ENCODE results near the gene GPS2. TPM values are rescaled to one million over a fixed set of nuclear protein-coding genes. Genes with fewer than 3 reads are reported as not detected.

The GPS2 gene
- total and polyA plus RNA-seq, 2 donors (not counting 1 experiment from before 2014, with no cell fraction given) = 30.6 to 55.3 TPM

DNA sequence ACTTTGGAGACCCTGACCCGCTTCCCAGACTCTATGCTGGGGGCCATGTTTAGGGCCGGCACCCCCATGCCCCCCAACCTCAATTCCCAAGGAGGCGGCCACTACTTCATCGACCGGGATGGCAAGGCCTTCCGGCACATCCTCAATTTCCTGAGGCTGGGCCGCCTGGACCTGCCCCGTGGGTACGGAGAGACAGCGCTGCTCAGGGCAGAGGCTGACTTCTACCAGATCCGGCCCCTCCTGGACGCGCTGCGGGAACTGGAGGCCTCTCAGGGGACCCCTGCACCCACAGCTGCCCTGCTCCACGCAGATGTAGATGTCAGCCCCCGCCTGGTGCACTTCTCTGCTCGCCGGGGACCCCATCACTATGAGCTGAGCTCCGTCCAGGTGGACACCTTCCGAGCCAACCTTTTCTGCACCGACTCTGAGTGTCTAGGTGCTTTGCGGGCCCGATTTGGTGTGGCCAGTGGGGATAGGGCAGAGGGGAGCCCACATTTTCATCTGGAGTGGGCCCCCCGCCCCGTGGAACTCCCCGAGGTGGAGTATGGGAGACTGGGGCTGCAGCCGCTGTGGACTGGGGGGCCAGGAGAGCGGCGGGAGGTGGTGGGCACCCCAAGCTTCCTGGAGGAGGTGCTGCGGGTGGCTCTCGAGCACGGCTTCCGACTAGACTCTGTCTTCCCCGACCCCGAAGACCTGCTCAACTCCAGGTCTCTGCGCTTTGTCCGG is 37.9 kb upstream of the GPS2 start:
- DNase-seq (ENCODE audit: low read depth in 2 of 2) = no peak
- Histone ChIP-seq H3K9ac (ENCODE audit: insufficient read depth, low read length) (no peak overlapping the region), H3K4me3 (replicated peaks in 1 of 4; ENCODE audit: control extremely low read depth in 1 of 4, insufficient read depth in 1 of 4, low read depth in 3 of 4, low read length in 4 of 4) (peak overlapping the region; percentile 77 to 97 (median 90)), H3K36me3 (ENCODE audit: control insufficient read depth, insufficient read depth, low read length) (no peaks in the 10 kb centered on the region), H2AFZ (ENCODE audit: low read length) (no peak overlapping the region), H3K9me3 (ENCODE audit: control insufficient read depth, insufficient read depth, low read depth, low read length) (no peaks in the 10 kb centered on the region), H3K4me2 (ENCODE audit: extremely low read depth, insufficient read depth, low read length) (peak overlapping the region; percentile 98), H3K79me2 (ENCODE audit: control insufficient read depth, insufficient read depth, low read length) (peaks cover 19% of the 10 kb centered on the region), H3K27ac (ENCODE audit: insufficient read depth, low read length) (no peak overlapping the region), H3K4me1 (ENCODE audit: control insufficient read depth, extremely low read depth, insufficient read depth, low read length) (peaks cover 28% of the 10 kb centered on the region), H3K27me3 (ENCODE audit: control insufficient read depth, insufficient read depth, low read length) (no peaks in the 10 kb centered on the region), H4K20me1 (ENCODE audit: control insufficient read depth, extremely low read depth, insufficient read depth, low read length) (no peaks in the 10 kb centered on the region)
- TF ChIP-seq, protein P1, sequence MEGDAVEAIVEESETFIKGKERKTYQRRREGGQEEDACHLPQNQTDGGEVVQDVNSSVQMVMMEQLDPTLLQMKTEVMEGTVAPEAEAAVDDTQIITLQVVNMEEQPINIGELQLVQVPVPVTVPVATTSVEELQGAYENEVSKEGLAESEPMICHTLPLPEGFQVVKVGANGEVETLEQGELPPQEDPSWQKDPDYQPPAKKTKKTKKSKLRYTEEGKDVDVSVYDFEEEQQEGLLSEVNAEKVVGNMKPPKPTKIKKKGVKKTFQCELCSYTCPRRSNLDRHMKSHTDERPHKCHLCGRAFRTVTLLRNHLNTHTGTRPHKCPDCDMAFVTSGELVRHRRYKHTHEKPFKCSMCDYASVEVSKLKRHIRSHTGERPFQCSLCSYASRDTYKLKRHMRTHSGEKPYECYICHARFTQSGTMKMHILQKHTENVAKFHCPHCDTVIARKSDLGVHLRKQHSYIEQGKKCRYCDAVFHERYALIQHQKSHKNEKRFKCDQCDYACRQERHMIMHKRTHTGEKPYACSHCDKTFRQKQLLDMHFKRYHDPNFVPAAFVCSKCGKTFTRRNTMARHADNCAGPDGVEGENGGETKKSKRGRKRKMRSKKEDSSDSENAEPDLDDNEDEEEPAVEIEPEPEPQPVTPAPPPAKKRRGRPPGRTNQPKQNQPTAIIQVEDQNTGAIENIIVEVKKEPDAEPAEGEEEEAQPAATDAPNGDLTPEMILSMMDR (conservative IDR thresholded peaks at IDR 0.05 in 1 of 2, IDR thresholded peaks at IDR 0.05 in 1 of 2; ENCODE audit: low read depth in 1 of 2, low read length in 2 of 2) = no peak
- no peak for TF ChIP-seq EZH2 (IDR thresholded peaks at IDR 0.05; ENCODE audit: low read length, missing control alignments)

GRCh38 chr17:7352503-7352889 is 37.3 kb upstream of the GPS2 start:
- Histone ChIP-seq H3K27me3 (ENCODE audit: control insufficient read depth, insufficient read depth, low read length) (no peaks in the 10 kb centered on the region), H2AFZ (ENCODE audit: low read length) (peak overlapping the region; percentile 44), H3K27ac (ENCODE audit: insufficient read depth, low read length) (peak overlapping the region; percentile 99), H4K20me1 (ENCODE audit: control insufficient read depth, extremely low read depth, insufficient read depth, low read length) (no peaks in the 10 kb centered on the region), H3K4me1 (ENCODE audit: control insufficient read depth, extremely low read depth, insufficient read depth, low read length) (peaks cover 30% of the 10 kb centered on the region), H3K9me3 (ENCODE audit: control insufficient read depth, insufficient read depth, low read depth, low read length) (no peaks in the 10 kb centered on the region), H3K4me3 (replicated peaks in 1 of 4; ENCODE audit: control extremely low read depth in 1 of 4, insufficient read depth in 1 of 4, low read depth in 3 of 4, low read length in 4 of 4) (peak overlapping the region; percentile 77 to 97 (median 90)), H3K4me2 (ENCODE audit: extremely low read depth, insufficient read depth, low read length) (peak overlapping the region; percentile 98), H3K9ac (ENCODE audit: insufficient read depth, low read length) (peak overlapping the region; percentile 100), H3K36me3 (ENCODE audit: control insufficient read depth, insufficient read depth, low read length) (no peaks in the 10 kb centered on the region), H3K79me2 (ENCODE audit: control insufficient read depth, insufficient read depth, low read length) (peaks cover 19% of the 10 kb centered on the region)
- TF ChIP-seq, protein P1 (conservative IDR thresholded peaks at IDR 0.05 in 1 of 2, IDR thresholded peaks at IDR 0.05 in 1 of 2; ENCODE audit: low read depth in 1 of 2, low read length in 2 of 2) = peak; percentile 50 to 56
- no peak for TF ChIP-seq EZH2 (IDR thresholded peaks at IDR 0.05; ENCODE audit: low read length, missing control alignments)
- no peak for DNase-seq (ENCODE audit: low read depth in 2 of 2)

DNA sequence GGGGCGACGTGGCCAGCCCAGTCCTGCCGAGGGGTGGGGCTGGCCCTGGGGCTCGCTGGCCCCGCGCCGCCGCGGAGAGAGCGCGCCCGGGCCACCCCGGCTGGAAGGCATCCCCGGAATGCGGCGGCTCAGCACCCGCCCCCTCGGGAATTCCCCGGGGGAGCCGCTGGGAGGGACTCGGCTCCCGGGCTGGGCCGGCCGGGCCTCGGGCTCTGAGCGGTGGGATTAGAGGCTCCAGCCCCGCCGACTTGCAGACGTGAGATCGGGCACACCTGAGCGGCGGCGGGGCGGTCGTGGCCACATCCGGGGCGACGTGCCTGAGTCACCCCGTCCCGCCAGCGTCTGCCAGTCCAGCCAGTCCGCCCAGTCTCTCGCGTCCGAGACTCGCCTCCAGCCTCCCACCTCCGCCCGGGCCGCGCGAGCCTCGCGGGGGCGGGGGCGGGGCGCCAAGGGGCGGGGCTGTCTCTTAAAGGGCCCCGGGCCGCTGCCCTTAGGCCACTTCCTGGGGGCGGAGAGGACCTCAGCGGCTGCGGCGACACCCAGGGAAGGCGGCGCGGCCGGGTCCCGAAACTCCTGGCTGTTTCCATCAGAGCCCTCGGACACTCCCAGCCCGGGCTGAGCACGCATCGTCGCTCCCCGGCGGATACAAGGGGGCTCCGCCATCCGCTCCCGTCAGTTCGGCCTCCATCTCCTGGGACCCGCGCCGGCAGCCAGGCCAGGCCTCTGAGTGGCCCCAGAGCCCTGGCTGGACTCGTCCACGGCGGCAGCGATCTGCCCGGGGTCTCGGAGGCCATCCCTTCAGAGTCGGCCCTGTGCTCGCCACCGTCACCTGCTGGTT is 36.7 kb upstream of the GPS2 start, which contains the start of gene KCTD11:
TSS of gene KCTD11 (plus strand) at position 498 of the 838 bp plus-strand sequence.
- Histone ChIP-seq H3K4me3 (replicated peaks in 1 of 4; ENCODE audit: control extremely low read depth in 1 of 4, insufficient read depth in 1 of 4, low read depth in 3 of 4, low read length in 4 of 4) (peak within 1 kb of the TSS; percentile 77 to 97 (median 90)), H3K9ac (ENCODE audit: insufficient read depth, low read length) (peak within 1 kb of the TSS; percentile 100), H3K27me3 (ENCODE audit: control insufficient read depth, insufficient read depth, low read length) (no peaks in the 10 kb centered on the region), H3K4me1 (ENCODE audit: control insufficient read depth, extremely low read depth, insufficient read depth, low read length) (peaks cover 30% of the 10 kb centered on the region), H3K4me2 (ENCODE audit: extremely low read depth, insufficient read depth, low read length) (peak within 1 kb of the TSS; percentile 98), H3K9me3 (ENCODE audit: control insufficient read depth, insufficient read depth, low read depth, low read length) (no peaks in the 10 kb centered on the region), H4K20me1 (ENCODE audit: control insufficient read depth, extremely low read depth, insufficient read depth, low read length) (no peaks in the 10 kb centered on the region), H3K27ac (ENCODE audit: insufficient read depth, low read length) (peak within 1 kb of the TSS; percentile 99), H3K79me2 (ENCODE audit: control insufficient read depth, insufficient read depth, low read length) (peaks cover 19% of the 10 kb centered on the region), H2AFZ (ENCODE audit: low read length) (peak within 1 kb of the TSS; percentile 44), H3K36me3 (ENCODE audit: control insufficient read depth, insufficient read depth, low read length) (no peaks in the 10 kb centered on the region)
- no peak for TF ChIP-seq EZH2 (IDR thresholded peaks at IDR 0.05; ENCODE audit: low read length, missing control alignments)
- TF ChIP-seq, protein P1 (conservative IDR thresholded peaks at IDR 0.05 in 1 of 2, IDR thresholded peaks at IDR 0.05 in 1 of 2; ENCODE audit: low read depth in 1 of 2, low read length in 2 of 2) = no peak
- DNase-seq (ENCODE audit: low read depth in 2 of 2) = peak; percentile 82 to 91
